Effector memory CD4-positive, alpha-beta T cell (primary cell): ENCODE results near the gene MRPS5.

ENCODE experiments used
- DNase-seq, 3 donors: peaks; one replicate each; pipeline ENCODE4 v3.0.0-alpha.2; 2020
- H3K27ac ChIP-seq: 2 replicates; pipeline ENCODE4 v1.7.0; 2013; ENCODE audit warnings: mild to moderate bottlenecking, low read length, moderate library complexity; ENCODE audit not compliant: insufficient read depth, poor library complexity, severe bottlenecking
- H3K27me3 ChIP-seq: replicated peaks from 2 replicates; pipeline ENCODE4 v1.7.0; 2013; ENCODE audit warnings: mild to moderate bottlenecking, low read length; ENCODE audit not compliant: insufficient read depth, control insufficient read depth, poor library complexity, severe bottlenecking
- H3K36me3 ChIP-seq: 2 replicates; pipeline ENCODE4 v1.7.0; 2013; ENCODE audit warnings: mild to moderate bottlenecking, low read length, moderate library complexity; ENCODE audit not compliant: control insufficient read depth, insufficient read depth
- H3K4me1 ChIP-seq: 2 replicates; pipeline ENCODE4 v1.7.0; 2013; ENCODE audit warnings: low read length, mild to moderate bottlenecking; ENCODE audit not compliant: control insufficient read depth, insufficient read depth, poor library complexity, severe bottlenecking
- H3K4me3 ChIP-seq: 2 replicates; pipeline ENCODE4 v1.7.0; 2013; ENCODE audit warnings: low read length, low read depth, mild to moderate bottlenecking; ENCODE audit not compliant: insufficient read depth, poor library complexity, severe bottlenecking
- H3K9me3 ChIP-seq: 2 replicates; pipeline ENCODE4 v1.7.0; 2013; ENCODE audit warnings: mild to moderate bottlenecking, low read length, moderate library complexity; ENCODE audit not compliant: control insufficient read depth

Gene MRPS5

GRCh38 chr2:95061601-95062183, 59.9 kb downstream of the MRPS5 start:
- Histone ChIP-seq H3K27ac (no peak overlapping the region), H3K36me3 (no peaks in the 10 kb centered on the region), H3K9me3 (no peaks in the 10 kb centered on the region), H3K27me3 (no peaks in the 10 kb centered on the region), H3K4me3 (no peak overlapping the region), H3K4me1 (peaks cover 20% of the 10 kb centered on the region)
- no peak for DNase-seq

DNA sequence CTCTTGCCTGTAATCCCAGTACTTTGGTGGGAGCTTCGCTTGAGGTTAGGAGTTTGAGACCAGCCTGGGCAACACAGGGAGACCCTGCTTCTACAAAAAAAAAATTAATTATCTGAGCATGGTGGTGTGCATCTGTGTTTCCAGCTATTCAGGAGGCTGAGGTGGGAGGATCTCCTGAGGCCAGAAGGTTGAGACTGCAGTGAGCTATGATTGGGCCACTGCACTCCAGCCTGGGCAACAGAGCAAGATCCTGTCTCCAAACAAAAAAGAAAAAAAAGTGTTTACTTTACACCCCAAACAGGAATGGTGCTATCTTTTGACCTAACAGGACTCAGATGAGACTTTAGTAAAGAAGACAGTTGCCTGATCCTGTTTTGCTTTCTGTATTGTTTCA, 60.5 kb downstream of the MRPS5 start:
- H3K4me3 ChIP-seq: no peak overlapping the region
- H3K9me3 ChIP-seq: no peaks in the 10 kb centered on the region
- no peaks in the 10 kb centered on the region for H3K36me3 ChIP-seq
- DNase-seq: no peak
- no peak overlapping the region for H3K27ac ChIP-seq
- H3K4me1 ChIP-seq: peaks cover 20% of the 10 kb centered on the region
- H3K27me3 ChIP-seq: no peaks in the 10 kb centered on the region

DNA sequence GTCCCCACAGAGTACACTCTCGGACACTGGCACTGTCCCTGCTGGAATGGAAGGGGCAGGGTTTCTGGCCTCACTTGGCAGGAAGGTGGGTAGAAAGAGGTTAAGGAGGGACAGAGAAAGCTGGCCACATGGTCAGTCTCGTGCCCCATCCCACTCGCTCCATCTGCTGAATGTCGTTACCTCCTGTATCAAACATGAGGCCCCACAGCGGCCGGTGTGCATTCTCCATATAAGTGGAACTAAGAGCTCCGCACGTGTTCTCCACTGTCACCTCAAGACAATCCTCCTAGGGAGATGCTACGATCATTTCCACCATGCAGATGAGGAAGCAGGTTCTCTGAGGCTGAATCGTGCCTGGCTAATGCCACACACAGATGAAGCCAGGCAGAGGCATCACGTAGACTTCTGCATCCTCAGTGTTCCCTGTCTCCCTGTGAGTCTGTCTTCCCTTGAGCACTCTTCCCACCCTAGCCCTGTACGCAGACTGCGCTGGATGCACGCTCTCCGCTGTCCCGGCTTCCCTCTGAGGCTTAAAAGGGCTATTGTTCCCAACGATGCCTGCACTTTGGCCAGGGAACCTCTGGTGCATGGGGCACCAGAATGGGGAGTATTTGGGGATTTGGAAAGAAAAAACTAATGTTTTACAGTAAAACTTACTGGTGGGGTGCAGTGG, 61.0 kb downstream of the MRPS5 start:
- no peaks in the 10 kb centered on the region for H3K27me3 ChIP-seq
- no peaks in the 10 kb centered on the region for H3K36me3 ChIP-seq
- H3K9me3 ChIP-seq: no peaks in the 10 kb centered on the region
- H3K4me3 ChIP-seq: no peak overlapping the region
- no peak overlapping the region for H3K27ac ChIP-seq
- H3K4me1 ChIP-seq: peaks cover 23% of the 10 kb centered on the region
- no peak for DNase-seq

DNA sequence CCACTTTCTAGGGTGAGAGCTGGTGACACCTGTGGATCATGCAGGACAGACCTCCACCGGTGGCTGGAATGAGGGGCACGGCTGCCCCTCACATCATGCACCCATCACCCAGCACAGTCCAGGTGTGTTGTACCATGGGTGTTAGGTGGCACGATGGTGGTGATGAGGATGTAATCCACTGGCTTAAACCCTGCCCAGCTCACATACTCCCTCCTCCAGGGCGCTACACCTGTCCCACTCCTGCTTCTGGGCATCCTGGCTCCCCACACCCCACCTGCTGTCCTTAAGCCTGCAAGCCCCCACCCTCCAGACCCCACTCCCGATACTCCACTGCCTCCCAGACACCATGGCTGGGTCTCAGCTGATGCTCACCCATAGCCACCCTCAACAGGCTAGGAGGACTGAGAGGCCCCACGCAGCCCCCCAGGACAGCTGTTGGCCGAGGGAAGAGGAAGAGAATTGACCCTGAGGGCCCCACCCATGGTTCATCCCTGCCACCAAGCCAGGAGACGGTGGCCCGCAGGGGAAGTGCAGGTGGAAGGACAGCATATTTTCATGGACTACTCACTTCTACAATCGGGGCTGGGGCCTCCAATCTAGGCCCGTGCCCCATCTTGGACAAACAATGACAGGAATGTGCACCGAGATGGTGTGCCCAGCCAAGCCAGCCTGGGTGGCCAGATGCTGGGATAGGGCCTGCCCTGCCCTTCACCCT, 61.8 kb downstream of the MRPS5 start:
- H3K27me3 ChIP-seq: no peaks in the 10 kb centered on the region
- H3K9me3 ChIP-seq: no peaks in the 10 kb centered on the region
- DNase-seq: no peak
- no peak overlapping the region for H3K27ac ChIP-seq
- H3K4me1 ChIP-seq: peaks cover 25% of the 10 kb centered on the region
- no peak overlapping the region for H3K4me3 ChIP-seq
- no peaks in the 10 kb centered on the region for H3K36me3 ChIP-seq

DNA sequence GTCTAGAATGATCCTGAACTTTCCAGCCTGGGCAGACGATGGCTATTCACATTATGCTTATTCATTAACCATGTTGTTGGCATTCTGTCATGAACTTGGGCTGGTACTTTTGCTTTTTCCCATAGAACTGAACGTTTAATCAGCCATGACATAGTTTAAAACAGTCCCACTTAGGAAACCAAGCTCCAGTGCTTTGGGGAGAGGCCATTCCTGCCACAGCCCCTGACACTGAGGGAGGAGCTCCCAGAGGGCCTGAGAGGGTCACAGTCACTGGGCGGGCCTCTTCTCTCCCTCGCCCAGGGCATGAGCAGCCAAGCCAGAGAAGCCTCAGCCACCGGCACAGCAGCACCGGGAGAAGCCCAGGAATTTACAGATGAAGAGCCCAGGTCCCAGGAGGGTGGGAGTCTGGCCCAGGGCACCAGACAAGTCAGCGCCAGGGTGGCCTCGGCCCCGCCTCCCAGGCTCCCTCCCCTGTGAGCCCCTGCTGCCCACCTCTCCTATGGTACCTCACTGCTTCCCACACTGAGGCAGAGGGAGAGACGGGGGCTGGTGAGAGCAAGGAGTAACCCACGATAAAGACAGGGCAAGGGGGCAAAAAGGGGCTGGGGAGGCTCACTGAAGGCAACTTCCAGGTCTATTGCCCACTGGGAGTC, 62.5 kb downstream of the MRPS5 start:
- DNase-seq: no peak

DNA sequence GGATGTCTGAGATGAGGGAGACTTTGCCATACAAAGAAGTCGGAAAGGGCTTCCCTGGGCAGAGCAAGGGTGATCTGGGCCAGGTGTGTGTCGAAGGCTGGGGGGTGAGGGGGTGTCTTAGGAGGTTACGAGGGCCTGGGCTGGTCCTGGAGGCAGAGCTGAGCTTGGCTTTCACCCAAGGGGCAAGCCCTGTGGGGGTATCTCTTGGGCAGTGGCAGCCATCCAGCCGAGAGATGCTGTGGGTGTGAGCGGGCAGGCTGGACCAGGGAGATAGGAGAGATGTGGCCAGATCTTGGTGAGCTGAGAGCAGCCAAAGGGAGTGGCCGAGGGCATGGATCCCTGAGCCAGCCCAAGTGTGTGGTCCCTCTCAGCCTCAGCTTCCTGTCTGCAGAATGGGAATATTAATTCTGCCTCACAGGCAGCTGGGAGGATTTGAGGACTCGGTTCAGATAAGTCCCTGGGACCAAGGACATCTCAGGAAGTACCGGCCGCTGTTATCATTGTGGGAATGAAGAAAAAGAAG, 63.1 kb downstream of the MRPS5 start:
- no peak overlapping the region for H3K27ac ChIP-seq
- H3K4me3 ChIP-seq: no peak overlapping the region
- H3K27me3 ChIP-seq: no peaks in the 10 kb centered on the region
- DNase-seq: no peak
- peaks cover 25% of the 10 kb centered on the region for H3K4me1 ChIP-seq
- no peaks in the 10 kb centered on the region for H3K9me3 ChIP-seq
- H3K36me3 ChIP-seq: peaks cover 4% of the 10 kb centered on the region

More for the DNA sequence above, 62.5 kb downstream of the MRPS5 start:
- Histone ChIP-seq H3K27ac (no peak overlapping the region), H3K27me3 (no peaks in the 10 kb centered on the region), H3K9me3 (no peaks in the 10 kb centered on the region), H3K36me3 (no peaks in the 10 kb centered on the region), H3K4me3 (no peak overlapping the region), H3K4me1 (peaks cover 25% of the 10 kb centered on the region)

GRCh38 chr2:95057535-95058370, 63.9 kb downstream of the MRPS5 start:
- H3K9me3 ChIP-seq: no peaks in the 10 kb centered on the region
- H3K27me3 ChIP-seq: no peaks in the 10 kb centered on the region
- peaks cover 20% of the 10 kb centered on the region for H3K4me1 ChIP-seq
- DNase-seq: no peak
- H3K36me3 ChIP-seq: peaks cover 11% of the 10 kb centered on the region
- no peak overlapping the region for H3K4me3 ChIP-seq
- H3K27ac ChIP-seq: no peak overlapping the region

GRCh38 chr2:95056461-95057459, 64.8 kb downstream of the MRPS5 start:
- Histone ChIP-seq H3K27ac (no peak overlapping the region), H3K4me1 (peaks cover 10% of the 10 kb centered on the region), H3K4me3 (no peak overlapping the region), H3K36me3 (peaks cover 21% of the 10 kb centered on the region), H3K9me3 (no peaks in the 10 kb centered on the region), H3K27me3 (no peaks in the 10 kb centered on the region)
- no peak for DNase-seq
